IPS-15b (cell line): ENCODE data around the gene TNFRSF1A.
A peak's percentile ranks its signal among the peaks of the same experiment; 100 is the strongest.
"Not testable (repeated sequence)": the region's sequence is repeated elsewhere in the genome, so short reads cannot be mapped to it uniquely, and the experiment has no call there.

Source experiments
- H3K27me3 ChIP-seq: one replicate; pipeline ENCODE4 v1.6.1; 2013; ENCODE audit warnings: low read length; ENCODE audit not compliant: control insufficient read depth, insufficient read depth
- H3K36me3 ChIP-seq: one replicate; pipeline ENCODE4 v1.6.1; 2013; ENCODE audit warnings: low read length; ENCODE audit not compliant: control insufficient read depth, insufficient read depth
- H3K4me1 ChIP-seq: one replicate; pipeline ENCODE4 v1.6.1; 2013; ENCODE audit warnings: mild to moderate bottlenecking, low read length; ENCODE audit not compliant: control insufficient read depth, insufficient read depth
- H3K4me3 ChIP-seq: one replicate; pipeline ENCODE4 v1.5.1; 2013; ENCODE audit warnings: low read depth, low read length
- H3K9ac ChIP-seq: one replicate; pipeline ENCODE4 v1.6.1; 2013; ENCODE audit warnings: low read depth, mild to moderate bottlenecking, low read length
- H3K9me3 ChIP-seq: one replicate; pipeline ENCODE4 v1.6.1; 2013; ENCODE audit warnings: mild to moderate bottlenecking, low read length; ENCODE audit not compliant: control insufficient read depth, insufficient read depth

The TNFRSF1A gene

DNA sequence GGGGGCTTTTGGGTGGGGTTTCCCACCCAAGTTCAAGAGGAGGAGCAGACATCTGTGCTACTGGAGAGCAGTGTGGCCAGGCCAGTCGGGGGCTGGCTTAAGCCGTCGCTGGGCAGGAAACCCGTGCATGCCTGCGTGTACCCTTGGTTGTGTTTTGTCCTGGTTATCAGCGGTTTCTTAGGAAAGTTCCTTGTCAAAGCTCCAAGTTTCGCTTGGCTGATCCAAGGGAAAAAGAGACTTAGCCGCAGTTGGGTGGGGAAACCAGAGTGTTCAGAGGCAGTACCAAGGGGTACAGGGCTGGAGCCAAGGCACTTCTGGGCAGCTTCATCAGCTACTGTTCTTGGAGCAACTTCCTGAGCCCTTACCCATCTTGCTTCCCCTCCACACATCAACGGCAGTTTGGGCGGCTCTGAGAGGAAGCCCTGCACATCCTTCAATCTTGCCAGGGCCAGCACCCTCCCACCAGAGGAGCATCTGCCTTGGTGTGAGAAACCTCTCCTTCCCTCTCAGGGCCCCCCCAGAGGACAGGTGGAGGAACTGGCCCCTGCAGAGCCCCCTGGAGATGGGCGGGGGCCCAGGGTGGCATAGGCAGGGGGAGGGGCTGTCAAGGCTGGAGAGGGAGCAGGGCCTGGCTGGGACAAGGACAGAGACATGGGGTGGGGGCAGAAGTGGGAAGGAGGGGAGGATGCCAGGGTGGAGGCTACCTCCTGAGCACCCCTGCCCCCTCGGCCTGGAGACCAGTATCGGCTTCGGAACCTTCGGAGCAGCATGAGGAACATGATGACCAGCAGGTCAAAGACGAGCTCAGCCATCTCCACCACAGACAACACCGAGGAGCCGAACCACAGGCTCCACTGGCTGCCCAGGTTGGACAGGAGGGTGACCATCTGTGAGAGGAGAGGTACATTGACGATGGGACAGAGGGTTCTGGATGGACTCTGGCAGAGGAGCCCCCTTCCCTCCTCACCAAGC is 5.8 kb upstream of the TNFRSF1A start:
- H3K36me3 ChIP-seq: peaks cover 20% of the 10 kb centered on the region
- no peak overlapping the region for H3K9ac ChIP-seq
- no peak overlapping the region for H3K4me3 ChIP-seq
- H3K4me1 ChIP-seq: peaks cover 5% of the 10 kb centered on the region
- H3K9me3 ChIP-seq: no peaks in the 10 kb centered on the region
- H3K27me3 ChIP-seq: no peaks in the 10 kb centered on the region

DNA sequence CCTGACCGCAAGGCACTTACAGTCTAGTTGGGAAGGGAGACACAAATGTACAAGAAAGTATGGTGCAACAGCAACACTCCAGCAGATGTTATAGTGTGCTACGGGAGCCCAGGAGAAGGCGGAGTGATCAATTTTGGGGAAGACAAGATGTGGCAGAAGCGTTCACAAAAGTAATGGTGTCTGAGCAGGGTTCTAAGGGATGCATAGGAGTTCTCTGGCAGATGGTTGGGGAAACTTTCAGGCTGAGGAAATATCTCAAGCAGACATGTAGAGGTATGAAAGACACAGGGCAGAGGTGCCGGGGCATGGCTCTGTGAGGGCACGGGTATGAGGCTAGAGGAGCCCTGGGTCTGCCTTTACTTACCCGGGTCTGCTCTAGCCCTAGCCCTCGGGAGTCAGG is 5.1 kb upstream of the TNFRSF1A start:
- Histone ChIP-seq H3K27me3 (no peaks in the 10 kb centered on the region), H3K4me1 (peaks cover 12% of the 10 kb centered on the region), H3K9me3 (no peaks in the 10 kb centered on the region), H3K36me3 (peaks cover 16% of the 10 kb centered on the region), H3K4me3 (no peak overlapping the region), H3K9ac (no peak overlapping the region)

DNA sequence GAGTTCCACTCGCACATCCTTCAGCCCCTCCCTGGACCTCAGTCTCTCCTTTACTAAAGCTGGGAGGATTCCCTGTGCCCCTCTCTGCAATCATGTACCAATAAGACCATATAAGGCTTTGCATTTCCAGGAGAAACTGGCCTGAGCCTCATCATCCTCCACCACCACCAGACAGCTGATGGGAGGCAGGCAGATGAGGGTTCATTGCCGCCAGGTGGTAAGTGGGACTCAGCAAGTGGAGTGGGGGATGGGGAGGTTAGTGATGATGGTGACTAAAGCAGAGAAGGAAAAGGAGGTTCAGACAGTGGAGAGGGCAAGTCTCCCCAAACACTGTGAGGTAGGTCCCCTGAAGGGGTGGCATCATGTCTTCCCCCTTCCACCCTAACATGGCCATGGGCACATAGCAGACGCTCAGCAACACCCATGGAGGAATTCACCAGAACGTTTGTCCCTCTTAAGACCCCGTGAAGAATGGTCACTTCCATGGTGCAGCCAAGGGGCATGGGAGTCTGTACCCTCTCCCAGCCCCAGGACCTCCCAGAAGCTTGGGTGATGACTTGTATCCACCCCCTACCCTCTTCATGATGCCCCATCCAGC is 4.5 kb upstream of the TNFRSF1A start:
- Histone ChIP-seq H3K4me3 (no peak overlapping the region), H3K36me3 (peaks cover 18% of the 10 kb centered on the region), H3K27me3 (no peaks in the 10 kb centered on the region), H3K9ac (no peak overlapping the region), H3K9me3 (no peaks in the 10 kb centered on the region), H3K4me1 (peaks cover 12% of the 10 kb centered on the region)

DNA sequence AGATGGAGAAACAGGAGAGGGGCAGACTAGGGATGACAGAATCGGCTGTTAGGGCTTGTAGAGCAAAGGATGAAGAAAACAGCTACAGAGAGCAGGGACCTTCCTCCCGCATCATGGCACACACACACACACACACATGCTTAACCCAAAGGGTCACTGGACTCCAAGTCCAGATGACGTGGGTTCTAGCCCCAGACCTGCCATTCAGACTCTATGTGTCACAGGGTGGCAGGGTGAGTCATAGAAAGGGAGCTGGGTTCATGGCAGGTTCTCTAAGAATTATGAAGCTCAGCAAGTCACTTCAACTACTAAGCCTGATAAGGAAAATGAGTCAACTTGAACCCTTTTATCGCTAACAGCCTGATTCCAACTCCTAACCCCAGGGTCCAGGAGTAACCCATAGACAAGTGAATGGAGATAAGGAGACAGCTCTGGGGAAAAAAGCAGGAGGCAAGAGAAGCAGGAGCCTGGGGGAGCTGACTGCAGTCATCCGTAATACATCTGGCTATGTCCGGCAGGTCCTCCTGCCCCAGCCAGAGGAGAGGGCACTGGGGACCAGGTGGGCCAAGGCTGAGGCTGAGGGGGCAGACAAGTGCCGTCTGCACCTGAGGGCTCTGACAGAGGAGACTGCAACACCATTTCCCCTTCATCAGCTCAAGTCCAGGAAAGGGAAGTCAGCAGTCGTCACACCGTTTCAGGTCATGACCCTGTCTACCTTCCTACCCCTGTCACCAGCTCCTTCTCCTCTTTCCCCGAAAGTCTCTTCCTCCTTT is 3.6 kb upstream of the TNFRSF1A start:
- Histone ChIP-seq H3K4me3 (no peak overlapping the region), H3K9ac (no peak overlapping the region), H3K27me3 (no peaks in the 10 kb centered on the region), H3K9me3 (no peaks in the 10 kb centered on the region), H3K36me3 (peaks cover 18% of the 10 kb centered on the region), H3K4me1 (peaks cover 15% of the 10 kb centered on the region)

DNA sequence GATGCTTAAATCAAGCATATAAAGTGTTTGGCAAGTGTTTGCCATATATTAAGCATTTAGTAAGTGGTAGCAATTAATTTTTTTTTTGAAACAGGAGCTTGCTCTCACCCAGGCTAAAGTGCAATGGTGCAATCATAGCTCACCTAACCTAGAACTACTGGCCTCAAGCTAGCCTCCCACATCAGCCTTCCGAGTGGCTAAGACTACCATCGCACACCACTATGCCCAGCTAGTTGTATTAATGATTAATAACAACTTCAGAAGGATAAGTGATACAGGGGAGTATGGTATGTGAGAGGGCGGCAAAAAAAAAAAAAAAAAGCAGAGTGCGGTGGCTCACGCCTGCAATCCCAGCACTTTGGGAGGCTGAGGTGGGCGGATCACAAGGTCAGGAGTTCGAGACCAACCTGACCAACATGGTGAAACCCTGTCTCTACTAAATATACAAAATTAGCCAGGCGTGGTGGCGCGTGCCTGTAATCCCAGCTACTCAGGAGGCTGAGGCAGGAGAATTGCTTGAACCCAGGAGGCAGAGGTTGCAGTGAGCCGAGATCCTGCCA is 2.3 kb upstream of the TNFRSF1A start:
- not testable (repeated sequence) for H3K9me3 ChIP-seq, H3K9ac ChIP-seq, H3K4me3 ChIP-seq, H3K27me3 ChIP-seq
- peaks cover 18% of the 10 kb centered on the region for H3K36me3 ChIP-seq
- H3K4me1 ChIP-seq: peaks cover 21% of the 10 kb centered on the region

DNA sequence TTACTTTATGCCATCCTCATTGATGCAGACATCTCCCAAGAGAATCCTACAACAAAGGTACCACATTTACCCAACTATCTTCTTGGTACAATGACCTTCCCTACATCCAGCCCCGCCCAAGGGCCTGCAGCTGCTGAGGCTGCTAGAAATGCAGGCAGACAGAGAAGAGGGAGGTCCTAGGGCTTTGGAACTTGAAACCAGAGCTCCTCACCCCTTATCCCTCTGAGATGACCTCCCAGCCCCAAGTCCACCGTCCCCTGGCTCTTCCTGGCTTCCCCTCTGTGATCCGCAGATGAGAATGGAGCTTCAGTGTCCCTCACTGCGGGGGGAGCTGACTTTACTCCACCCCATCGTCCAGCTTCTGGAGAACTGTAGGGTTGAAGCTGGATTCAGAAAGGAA is 1.6 kb upstream of the TNFRSF1A start:
- no peak overlapping the region for H3K4me3 ChIP-seq
- H3K9ac ChIP-seq: peak overlapping the region; percentile 26
- no peaks in the 10 kb centered on the region for H3K9me3 ChIP-seq
- peaks cover 14% of the 10 kb centered on the region for H3K36me3 ChIP-seq
- H3K27me3 ChIP-seq: no peaks in the 10 kb centered on the region
- H3K4me1 ChIP-seq: peaks cover 27% of the 10 kb centered on the region

DNA sequence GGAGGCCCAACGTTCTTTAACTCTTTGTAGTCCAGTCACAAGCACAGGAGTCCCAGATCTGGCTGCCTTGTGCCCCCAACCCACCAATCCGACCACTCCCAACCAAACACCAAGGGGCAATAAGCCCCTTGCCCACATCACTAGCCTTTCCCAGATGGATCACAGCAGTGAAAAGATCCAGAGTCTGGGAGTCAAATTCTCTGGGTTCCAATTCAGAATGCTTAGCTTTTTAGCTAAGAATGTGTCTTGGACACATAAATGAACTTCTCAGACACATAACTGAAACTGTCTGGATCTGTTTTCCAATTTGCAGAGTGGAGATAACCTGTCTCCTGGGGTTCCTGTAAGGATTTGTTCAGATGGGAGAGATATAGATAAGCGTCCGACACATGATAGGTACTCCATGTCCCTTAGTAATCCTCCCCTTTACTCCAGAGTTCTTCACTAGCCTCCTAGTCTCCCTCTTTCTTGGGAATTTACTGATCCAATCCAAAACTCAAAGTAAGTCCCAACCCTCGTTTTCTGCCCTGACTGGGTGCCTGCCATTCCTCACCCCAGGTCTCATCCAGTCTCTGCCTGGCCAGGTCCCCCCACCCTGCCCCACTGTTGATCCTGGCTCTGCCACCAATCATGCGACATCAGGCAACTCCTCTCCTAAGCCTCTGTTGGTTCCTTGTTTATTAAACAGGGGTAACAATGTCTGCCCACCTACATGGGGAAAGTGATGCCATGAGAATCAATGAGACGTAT is 439 bp upstream of the TNFRSF1A start:
- H3K27me3 ChIP-seq: no peaks in the 10 kb centered on the region
- H3K9ac ChIP-seq: peak overlapping the region; percentile 91
- peaks cover 38% of the 10 kb centered on the region for H3K4me1 ChIP-seq
- H3K4me3 ChIP-seq: peak overlapping the region; percentile 87
- H3K9me3 ChIP-seq: no peaks in the 10 kb centered on the region
- H3K36me3 ChIP-seq: peaks cover 5% of the 10 kb centered on the region

DNA sequence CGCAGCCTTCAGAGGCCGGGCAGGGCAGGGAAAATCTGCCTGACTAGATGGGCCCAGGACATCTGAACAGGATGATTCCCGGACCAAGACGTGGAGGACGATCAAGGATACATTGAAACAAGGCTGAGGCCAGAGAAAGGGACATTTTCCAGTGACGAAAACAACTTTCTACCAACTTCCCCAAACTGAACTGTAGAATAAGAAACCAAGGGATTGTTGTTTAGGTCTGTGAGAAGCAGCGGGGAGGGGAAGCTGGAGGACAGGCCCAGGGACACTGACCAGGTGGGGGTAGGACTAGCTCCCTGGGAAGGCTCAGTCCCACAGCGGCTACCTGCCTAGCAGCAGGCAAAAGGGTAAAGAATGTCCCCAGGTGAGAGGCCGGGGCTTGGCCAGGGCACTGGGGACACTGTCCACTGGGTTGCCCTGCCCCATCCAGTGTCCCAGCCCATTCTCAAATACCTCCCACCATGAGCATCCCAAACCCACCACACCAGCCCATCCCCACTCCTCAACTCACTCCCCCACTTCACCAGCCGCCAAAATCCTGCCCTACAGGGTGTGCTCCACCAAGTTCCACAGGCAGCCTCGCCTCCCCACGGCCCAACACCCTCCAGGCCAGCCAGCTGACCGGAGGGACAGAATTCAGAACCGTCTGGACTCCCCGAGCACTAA is 995 bp downstream of the TNFRSF1A start:
- Histone ChIP-seq H3K27me3 (no peaks in the 10 kb centered on the region), H3K9me3 (no peaks in the 10 kb centered on the region), H3K4me3 (peak overlapping the region; percentile 87), H3K9ac (peak overlapping the region; percentile 91), H3K4me1 (peaks cover 46% of the 10 kb centered on the region), H3K36me3 (peaks cover 5% of the 10 kb centered on the region)

DNA sequence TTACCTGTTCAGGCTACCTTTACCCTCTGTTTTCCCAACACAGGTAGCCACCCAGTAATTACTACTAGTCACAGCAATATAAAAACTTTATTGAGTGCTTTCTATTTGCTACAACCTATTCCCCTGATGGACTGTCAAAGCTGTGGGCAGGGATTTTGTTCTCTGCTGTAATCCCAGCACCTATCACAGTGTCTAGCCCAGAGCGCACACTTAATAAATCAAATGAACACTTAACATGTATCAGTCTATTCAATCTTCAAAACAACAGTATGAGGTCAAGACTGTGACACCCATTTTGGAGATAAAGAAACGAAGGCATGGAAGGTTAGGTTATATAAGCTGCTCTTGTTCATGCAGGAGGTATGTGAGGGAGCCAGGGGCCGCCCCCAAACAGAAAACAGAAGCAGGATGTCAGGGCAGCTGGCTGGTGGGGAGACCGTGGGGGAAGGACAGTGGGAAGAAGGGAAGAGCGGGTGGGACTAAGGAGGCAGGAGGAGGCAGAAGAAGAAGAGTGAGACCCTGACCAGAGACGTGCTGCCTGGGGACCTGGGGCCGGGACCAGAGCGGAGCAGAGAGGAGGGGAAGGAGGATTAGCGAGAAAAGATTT is 1.7 kb downstream of the TNFRSF1A start:
- Histone ChIP-seq H3K36me3 (peaks cover 5% of the 10 kb centered on the region), H3K9ac (peak overlapping the region; percentile 91), H3K4me1 (peaks cover 53% of the 10 kb centered on the region), H3K27me3 (no peaks in the 10 kb centered on the region), H3K4me3 (peak overlapping the region; percentile 87), H3K9me3 (no peaks in the 10 kb centered on the region)

DNA sequence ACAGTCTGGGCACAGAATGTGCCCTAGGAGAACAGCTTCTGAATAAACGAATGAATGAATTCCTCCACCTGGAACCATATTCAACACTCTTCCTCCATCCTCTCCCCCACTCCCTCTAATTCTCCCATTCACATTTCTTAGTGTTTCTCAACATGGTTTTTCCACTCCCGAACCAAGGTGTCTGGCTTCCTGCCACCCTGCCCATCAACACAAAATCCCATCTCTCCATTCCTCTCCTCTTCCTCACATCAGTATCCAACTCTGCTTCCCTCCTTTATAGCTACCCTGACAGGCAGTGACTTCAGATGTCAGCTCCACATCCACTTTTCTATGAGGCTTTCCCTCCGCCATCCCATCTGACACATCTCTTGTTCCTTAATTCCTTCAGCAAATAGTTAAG is 2.9 kb downstream of the TNFRSF1A start:
- no peaks in the 10 kb centered on the region for H3K9me3 ChIP-seq
- H3K27me3 ChIP-seq: no peaks in the 10 kb centered on the region
- no peak overlapping the region for H3K9ac ChIP-seq
- H3K4me1 ChIP-seq: peaks cover 52% of the 10 kb centered on the region
- H3K4me3 ChIP-seq: no peak overlapping the region
- H3K36me3 ChIP-seq: peaks cover 5% of the 10 kb centered on the region
